Spleen (tissue), 7 donors: ENCODE measurements around the gene ALDH1A3.

Experiments used
- CTCF ChIP-seq, 11 experiments: fragments of 200-600 bp in 7 of 11; fragments of 450-650 bp in 4 of 11; sonication (generic) in 4 of 11; IDR thresholded peaks in 8 of 11; conservative IDR thresholded peaks in 3 of 11; 1 replicate in 7 of 11; 2 replicates in 4 of 11; pipeline versions ENCODE4 v1.4.0 to v1.8.0; 2016 to 2021; ENCODE audit warnings: antibody characterized with exemption in 11 of 11, inconsistent platforms in 4 of 11, mild to moderate bottlenecking in 1 of 11
- POLR2A ChIP-seq, 3 donors: fragments of 450-650 bp; IDR thresholded peaks; one replicate each; pipeline ENCODE4 v1.5.1; 2017; ENCODE audit warnings: antibody characterized with exemption in 3 of 3, mild to moderate bottlenecking in 1 of 3
- POLR2AphosphoS5 ChIP-seq, 3 donors: sonication (generic); formaldehyde crosslinking; IDR thresholded peaks; one replicate each; pipeline ENCODE4 v1.5.1; 2017; ENCODE audit warnings: antibody characterized with exemption in 3 of 3
- donor health status: DM: no; HTN: no; CAD: no; lungs with moderate emphysema.
- donor health status: DM: no; HTN: no; CAD: no.
- donor health status: DM: no; HTN: no; CAD: no.

GRCh38 chr15:100924436-100924835, 44.8 kb downstream of the ALDH1A3 start:
- TF ChIP-seq POLR2A (IDR thresholded peaks at IDR 0.05) (no peak), CTCF (IDR thresholded peaks at IDR 0.05 in 8 of 11, conservative IDR thresholded peaks at IDR 0.05 in 3 of 11) (no peak), POLR2AphosphoS5 (IDR thresholded peaks at IDR 0.05) (no peak)
